ENCODE results near the gene PRDM8.

Gene PRDM8

DNA sequence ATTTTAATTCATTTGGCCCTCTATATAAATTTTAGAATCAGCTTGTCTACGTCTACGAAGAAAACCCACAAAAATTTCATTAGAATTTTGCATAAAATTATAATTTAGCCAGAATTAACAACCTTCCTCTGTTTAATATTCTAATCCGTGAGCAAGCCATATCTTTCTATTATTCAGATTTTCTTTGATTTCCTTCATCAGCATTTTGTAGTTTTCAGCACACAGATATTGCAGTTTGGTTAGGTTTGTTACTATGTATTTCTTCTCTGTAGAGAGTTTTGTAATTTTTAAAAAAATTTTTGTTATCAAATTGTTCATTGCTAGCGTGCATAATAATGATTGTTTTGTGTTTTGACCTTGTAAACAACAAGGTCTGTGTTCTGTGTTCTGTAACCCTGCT lies 34.9 kb upstream of the PRDM8 start:
- Histone ChIP-seq H3K9ac (ENCODE audit: low read length) (no peak overlapping the region), H4K20me1 (ENCODE audit: insufficient read depth, low read length) (no peaks in the 10 kb centered on the region), H2AFZ (ENCODE audit: low read depth, low read length) (no peak overlapping the region), H3K4me1 (ENCODE audit: low read length) (no peaks in the 10 kb centered on the region), H3K27me3 (ENCODE audit: low read depth, low read length) (no peaks in the 10 kb centered on the region), H3K9me3 (ENCODE audit: insufficient read depth, low read length) (no peaks in the 10 kb centered on the region), H3K36me3 (replicated peaks; ENCODE audit: low read depth, low read length) (no peaks in the 10 kb centered on the region), H3K4me2 (ENCODE audit: low read length) (no peak overlapping the region), H3K4me3 (ENCODE audit: low read length) (no peak overlapping the region), H3K27ac (ENCODE audit: low read length) (no peak overlapping the region), H3K79me2 (ENCODE audit: low read length) (no peaks in the 10 kb centered on the region)
- TF ChIP-seq, protein P1, sequence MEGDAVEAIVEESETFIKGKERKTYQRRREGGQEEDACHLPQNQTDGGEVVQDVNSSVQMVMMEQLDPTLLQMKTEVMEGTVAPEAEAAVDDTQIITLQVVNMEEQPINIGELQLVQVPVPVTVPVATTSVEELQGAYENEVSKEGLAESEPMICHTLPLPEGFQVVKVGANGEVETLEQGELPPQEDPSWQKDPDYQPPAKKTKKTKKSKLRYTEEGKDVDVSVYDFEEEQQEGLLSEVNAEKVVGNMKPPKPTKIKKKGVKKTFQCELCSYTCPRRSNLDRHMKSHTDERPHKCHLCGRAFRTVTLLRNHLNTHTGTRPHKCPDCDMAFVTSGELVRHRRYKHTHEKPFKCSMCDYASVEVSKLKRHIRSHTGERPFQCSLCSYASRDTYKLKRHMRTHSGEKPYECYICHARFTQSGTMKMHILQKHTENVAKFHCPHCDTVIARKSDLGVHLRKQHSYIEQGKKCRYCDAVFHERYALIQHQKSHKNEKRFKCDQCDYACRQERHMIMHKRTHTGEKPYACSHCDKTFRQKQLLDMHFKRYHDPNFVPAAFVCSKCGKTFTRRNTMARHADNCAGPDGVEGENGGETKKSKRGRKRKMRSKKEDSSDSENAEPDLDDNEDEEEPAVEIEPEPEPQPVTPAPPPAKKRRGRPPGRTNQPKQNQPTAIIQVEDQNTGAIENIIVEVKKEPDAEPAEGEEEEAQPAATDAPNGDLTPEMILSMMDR (IDR thresholded peaks at IDR 0.05; ENCODE audit: low read depth, low read length) = no peak
- no peak for TF ChIP-seq EZH2phosphoT487 (IDR thresholded peaks at IDR 0.05; ENCODE audit: low read depth)

DNA sequence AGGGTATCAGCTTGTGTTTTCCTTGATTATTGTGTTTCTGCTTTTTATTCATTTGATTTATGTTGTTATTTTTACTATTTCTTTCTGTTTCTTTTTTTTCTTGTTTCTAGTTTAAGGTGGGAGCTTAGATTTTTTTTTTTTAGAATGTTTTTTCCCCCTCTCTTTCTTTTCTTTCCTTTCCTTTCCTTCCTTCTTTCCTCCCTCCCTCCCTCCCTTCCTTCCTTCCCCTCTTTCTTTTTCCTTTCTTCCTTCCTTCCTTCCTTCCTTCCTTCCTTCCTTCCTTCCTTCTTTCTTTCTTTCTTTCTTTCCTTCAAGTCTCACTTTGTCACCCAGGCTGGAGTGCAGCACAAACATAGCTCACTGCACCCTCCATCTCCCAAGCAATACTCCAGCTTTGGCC lies 31.4 kb upstream of the PRDM8 start:
- Histone ChIP-seq H3K9me3 (ENCODE audit: insufficient read depth, low read length) (no peaks in the 10 kb centered on the region), H3K4me2 (ENCODE audit: low read length) (no peak overlapping the region), H3K79me2 (ENCODE audit: low read length) (no peaks in the 10 kb centered on the region), H4K20me1 (ENCODE audit: insufficient read depth, low read length) (no peaks in the 10 kb centered on the region), H3K9ac (ENCODE audit: low read length) (no peak overlapping the region), H3K27me3 (ENCODE audit: low read depth, low read length) (no peaks in the 10 kb centered on the region), H3K4me1 (ENCODE audit: low read length) (no peaks in the 10 kb centered on the region), H2AFZ (ENCODE audit: low read depth, low read length) (no peak overlapping the region), H3K4me3 (ENCODE audit: low read length) (no peak overlapping the region), H3K27ac (ENCODE audit: low read length) (no peak overlapping the region), H3K36me3 (replicated peaks; ENCODE audit: low read depth, low read length) (no peaks in the 10 kb centered on the region)
- TF ChIP-seq, protein P1 (IDR thresholded peaks at IDR 0.05; ENCODE audit: low read depth, low read length) = no peak
- no peak for TF ChIP-seq EZH2phosphoT487 (IDR thresholded peaks at IDR 0.05; ENCODE audit: low read depth)

DNA sequence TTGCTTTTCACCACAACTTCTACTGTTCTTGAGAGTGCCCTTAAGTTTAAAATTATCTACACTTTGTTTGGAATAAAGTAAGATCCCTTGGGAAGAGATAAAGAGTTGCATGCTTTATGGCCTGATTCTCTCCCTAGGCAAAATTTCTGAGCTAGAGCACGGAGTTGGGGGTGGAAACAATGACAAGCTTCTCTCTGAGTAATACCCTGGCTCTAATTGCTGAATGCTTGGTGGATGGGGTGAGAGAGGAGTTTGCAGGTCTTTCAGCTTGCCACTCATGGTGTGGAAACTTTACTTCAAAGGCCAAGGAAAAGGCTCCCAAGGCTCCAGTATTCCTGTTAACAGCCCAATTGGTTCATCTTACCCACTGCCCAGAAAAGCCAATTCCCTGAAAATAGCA lies 26.1 kb upstream of the PRDM8 start:
- no peak overlapping the region for H3K4me2 ChIP-seq (ENCODE audit: low read length)
- H2AFZ ChIP-seq (ENCODE audit: low read depth, low read length) = no peak overlapping the region
- no peak for TF ChIP-seq EZH2phosphoT487 (IDR thresholded peaks at IDR 0.05; ENCODE audit: low read depth)
- TF ChIP-seq, protein P1 (IDR thresholded peaks at IDR 0.05; ENCODE audit: low read depth, low read length) = no peak

DNA sequence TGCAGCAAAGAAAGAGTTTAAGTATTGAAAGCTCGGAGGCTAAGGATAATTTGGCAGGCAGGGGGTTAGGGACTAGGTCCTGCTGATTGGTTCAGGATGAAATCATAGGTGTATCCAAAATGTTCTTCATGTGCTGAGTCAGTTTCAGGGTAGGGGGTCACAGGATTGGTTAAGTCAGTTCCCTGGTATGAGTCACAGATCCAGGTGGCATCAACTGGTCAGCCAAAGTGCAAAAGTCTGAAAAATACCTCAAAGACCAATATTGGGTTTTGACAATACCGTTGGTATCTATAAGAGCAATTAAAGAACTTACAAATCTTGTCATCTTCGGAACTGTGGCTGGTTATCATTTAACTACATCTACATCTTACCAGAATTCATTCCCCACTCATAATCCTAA lies 25.6 kb upstream of the PRDM8 start:
- Histone ChIP-seq H3K79me2 (ENCODE audit: low read length) (no peaks in the 10 kb centered on the region), H3K9me3 (ENCODE audit: insufficient read depth, low read length) (no peaks in the 10 kb centered on the region), H3K9ac (ENCODE audit: low read length) (no peak overlapping the region), H3K36me3 (replicated peaks; ENCODE audit: low read depth, low read length) (no peaks in the 10 kb centered on the region), H4K20me1 (ENCODE audit: insufficient read depth, low read length) (no peaks in the 10 kb centered on the region), H3K27me3 (ENCODE audit: low read depth, low read length) (no peaks in the 10 kb centered on the region), H3K4me1 (ENCODE audit: low read length) (peaks cover 23% of the 10 kb centered on the region), H3K4me3 (ENCODE audit: low read length) (no peak overlapping the region), H3K27ac (ENCODE audit: low read length) (no peak overlapping the region), H3K4me2 (ENCODE audit: low read length) (peak overlapping the region; percentile 17; the same call in 1 of the 2 replicates), H2AFZ (ENCODE audit: low read depth, low read length) (no peak overlapping the region)
- no peak for TF ChIP-seq EZH2phosphoT487 (IDR thresholded peaks at IDR 0.05; ENCODE audit: low read depth)
- TF ChIP-seq, protein P1 (IDR thresholded peaks at IDR 0.05; ENCODE audit: low read depth, low read length) = no peak

More for the DNA sequence above, 26.1 kb upstream of the PRDM8 start:
- no peak overlapping the region for H3K4me3 ChIP-seq (ENCODE audit: low read length)
- H3K9ac ChIP-seq (ENCODE audit: low read length) = no peak overlapping the region
- H3K9me3 ChIP-seq (ENCODE audit: insufficient read depth, low read length) = no peaks in the 10 kb centered on the region
- no peaks in the 10 kb centered on the region for H3K79me2 ChIP-seq (ENCODE audit: low read length)
- H4K20me1 ChIP-seq (ENCODE audit: insufficient read depth, low read length) = no peaks in the 10 kb centered on the region
- peaks cover 23% of the 10 kb centered on the region for H3K4me1 ChIP-seq (ENCODE audit: low read length)
- no peaks in the 10 kb centered on the region for H3K27me3 ChIP-seq (ENCODE audit: low read depth, low read length)
- H3K36me3 ChIP-seq (replicated peaks; ENCODE audit: low read depth, low read length) = no peaks in the 10 kb centered on the region
- H3K27ac ChIP-seq (ENCODE audit: low read length) = no peak overlapping the region
